D341Med (cell line): Measurements from ENCODE around the gene CCDC138.

Experiments
- DNase-seq: peaks from one replicate; pipeline ENCODE4 v3.0.0; 2012; ENCODE audit warnings: low spot score

CCDC138 gene

GRCh38 chr2:108918941-108919341 lies 132.4 kb downstream of the CCDC138 start:
- DNase-seq = no peak

GRCh38 chr2:108919571-108920373 lies 133.2 kb downstream of the CCDC138 start:
- DNase-seq = no peak

- DNase-seq = no peak
Observed at GRCh38 chr2:108920686-108921085, 134.1 kb downstream of the CCDC138 start.

- no peak for DNase-seq
Observed at GRCh38 chr2:108921096-108922030, 134.8 kb downstream of the CCDC138 start.

- DNase-seq = no peak
Observed at GRCh38 chr2:108922141-108922915, 135.8 kb downstream of the CCDC138 start.

GRCh38 chr2:108923019-108923700 lies 136.6 kb downstream of the CCDC138 start:
- no peak for DNase-seq

- no peak for DNase-seq
Observed at GRCh38 chr2:108923736-108924579, 137.4 kb downstream of the CCDC138 start.

GRCh38 chr2:108924580-108925251 lies 138.1 kb downstream of the CCDC138 start:
- no peak for DNase-seq

- DNase-seq = no peak
Observed at GRCh38 chr2:108925286-108925685, 138.7 kb downstream of the CCDC138 start.

GRCh38 chr2:108925735-108926134 lies 139.2 kb downstream of the CCDC138 start:
- DNase-seq = no peak
